Measurements from ENCODE around the gene PLOD3. TPM values are rescaled to one million over a fixed set of nuclear protein-coding genes. Genes with fewer than 3 reads are reported as not detected.

The PLOD3 gene
- total RNA-seq, 1 experiment from 2014 or later = 74.5 TPM

- Histone ChIP-seq H3T11ph (ENCODE audit: low read length) (no peak overlapping the region), H2BK5ac (ENCODE audit: insufficient read length, low read length) (no peak overlapping the region), H3K9me3 (ENCODE audit: control insufficient read depth, low read depth, low read length) (no peaks in the 10 kb centered on the region), H2AFZ (ENCODE audit: low read length) (no peak overlapping the region), H3K4me2 (ENCODE audit: insufficient read depth, insufficient read length, low read length) (no peak overlapping the region), H3K27me3 (ENCODE audit: insufficient read depth, low read length) (no peaks in the 10 kb centered on the region), H2AK5ac (ENCODE audit: insufficient read length, low read length) (no peak overlapping the region), H4K8ac (replicated peaks; ENCODE audit: insufficient read length, low read depth, low read length) (no peak overlapping the region), H4K20me1 (ENCODE audit: control insufficient read depth, insufficient read depth, insufficient read length) (no peaks in the 10 kb centered on the region), H3K18ac (ENCODE audit: insufficient read length, low read depth, low read length) (no peak overlapping the region), H3K79me1 (ENCODE audit: insufficient read depth, low read depth, low read length, poor library complexity, severe bottlenecking) (no peaks in the 10 kb centered on the region), H2BK20ac (ENCODE audit: low read depth, low read length, poor library complexity, severe bottlenecking) (no peak overlapping the region), H3K23me2 (ENCODE audit: insufficient read length, low read depth, low read length, poor library complexity, severe bottlenecking) (no peaks in the 10 kb centered on the region), H3K56ac (ENCODE audit: insufficient read length, low read depth, low read length) (no peak overlapping the region), H3K9ac (ENCODE audit: extremely low read depth, insufficient read length, low read length) (no peak overlapping the region), H3K27ac (ENCODE audit: insufficient read length, low read depth, low read length) (no peak overlapping the region), H3K23ac (ENCODE audit: insufficient read length, low read depth, low read length) (no peak overlapping the region), H4K91ac (ENCODE audit: insufficient read length, low read depth, low read length) (no peak overlapping the region), H3K4me1 (ENCODE audit: insufficient read depth, low read length) (0 out of 2 replicates have a peak, but pooled peaks cover 3% of the 10 kb centered on the region), H3K79me2 (ENCODE audit: insufficient read depth, low read length) (no peaks in the 10 kb centered on the region), H3K14ac (ENCODE audit: insufficient read depth, low read length) (no peak overlapping the region; the same call in 1 of the 2 replicates), H2BK12ac (ENCODE audit: insufficient read length, low read depth, low read length) (no peak overlapping the region), H3K4ac (ENCODE audit: low read depth, low read length) (no peak overlapping the region), H4K5ac (ENCODE audit: insufficient read length, low read depth, low read length) (no peak overlapping the region), H2BK15ac (ENCODE audit: low read depth, low read length) (no peak overlapping the region), H2BK120ac (ENCODE audit: low read depth, low read length, poor library complexity, severe bottlenecking) (no peak overlapping the region)
- no peaks in the 10 kb centered on the region for H3K9me3 Mint-ChIP-seq
- H3K27ac Mint-ChIP-seq = no peak overlapping the region; a peak in 1 of 7 replicates
- H3K4me1 Mint-ChIP-seq = peaks cover 16 to 31% of the 10 kb centered on the region in 2 experiments
- DNase-seq = no peak
- peaks cover 3 to 23% (median 4%) of the 10 kb centered on the region in 3 experiments; a peak in 5 of 7 replicates for H3K36me3 Mint-ChIP-seq (ENCODE audit: insufficient read depth in 1 of 3, low read depth in 3 of 3)
- no peaks in the 10 kb centered on the region for H3K27me3 Mint-ChIP-seq (ENCODE audit: low read depth)
- WGBS (ENCODE audit: extremely low coverage, insufficient read length, low lambda C conversion rate) = no CpG with 5 or more reads among the region's 21 CpGs
- H3K4me3 Mint-ChIP-seq = no peak overlapping the region
- no peak for TF ChIP-seq CTCF (conservative IDR thresholded peaks at IDR 0.05)
These were observed 19.0 kb upstream of the PLOD3 start for GRCh38 chr7:101236292-101236835.

All from H9 (cell line).